HS-5 (cell line): ENCODE results near the gene LYPD4.

Experiments used
- DNase-seq: peaks from one replicate; pipeline ENCODE4 v3.0.0-alpha.2; 2012; ENCODE audit warnings: low read depth

Gene LYPD4

GRCh38 chr19:41850381-41850780, 5.9 kb upstream of the LYPD4 start:
- no peak for DNase-seq

DNA sequence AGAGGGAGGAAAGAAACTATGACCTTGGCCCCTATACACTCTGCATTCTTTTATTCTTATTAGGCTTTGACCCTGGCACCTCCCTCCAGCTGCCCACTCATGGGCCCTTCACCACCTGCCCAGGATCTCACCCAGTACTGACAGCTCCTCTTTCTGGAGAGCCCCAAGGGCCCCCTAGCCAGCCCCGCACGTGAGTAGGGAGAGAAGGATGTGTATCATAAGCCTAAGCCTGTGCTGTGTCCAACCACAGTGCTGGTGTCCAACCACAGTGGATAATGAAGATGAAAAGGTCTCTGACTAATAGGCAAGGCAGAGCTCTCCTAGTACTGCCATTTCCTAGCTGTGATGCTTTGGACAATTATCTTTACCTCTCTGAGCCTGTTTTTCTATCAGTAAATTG, 4.6 kb upstream of the LYPD4 start:
- DNase-seq: no peak

GRCh38 chr19:41848666-41849065, 4.2 kb upstream of the LYPD4 start:
- no peak for DNase-seq

GRCh38 chr19:41847351-41848105, 3.0 kb upstream of the LYPD4 start:
- DNase-seq: no peak

DNA sequence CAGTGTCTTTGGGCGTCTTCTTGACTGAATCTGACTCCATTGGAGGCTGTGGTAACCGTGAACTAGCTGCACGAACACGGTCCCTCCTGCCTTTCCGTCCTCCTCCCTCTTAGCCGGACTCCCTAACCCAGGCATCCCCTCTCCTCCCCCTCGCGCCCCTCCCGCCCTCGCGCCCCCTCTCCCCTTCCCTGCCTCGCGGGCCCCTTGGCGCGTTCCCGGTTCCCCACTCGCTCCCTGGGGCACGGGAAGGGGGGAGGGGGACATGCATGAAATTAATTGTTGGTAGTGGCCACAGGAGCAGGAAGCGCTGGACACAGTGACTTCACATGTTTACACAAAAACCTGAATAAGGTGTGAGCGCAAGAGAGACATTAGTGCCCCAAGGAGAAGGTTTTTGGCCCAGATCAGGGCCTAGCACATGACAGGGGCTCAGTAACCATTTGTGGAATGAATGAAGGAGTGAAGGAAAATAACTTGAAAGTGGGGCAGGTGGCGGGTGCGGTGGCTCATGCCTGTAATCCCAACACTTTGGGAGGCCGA, 638 bp upstream of the LYPD4 start:
- DNase-seq: no peak

- no peak for DNase-seq
Observed at GRCh38 chr19:41845001-41845050, 343 bp upstream of the LYPD4 start, which contains the start of gene DMRTC2. Gene DMRTC2 (plus strand): TSS chr19:41845042. CDS start chr19:41847429, 2,387 bp downstream.

DNA sequence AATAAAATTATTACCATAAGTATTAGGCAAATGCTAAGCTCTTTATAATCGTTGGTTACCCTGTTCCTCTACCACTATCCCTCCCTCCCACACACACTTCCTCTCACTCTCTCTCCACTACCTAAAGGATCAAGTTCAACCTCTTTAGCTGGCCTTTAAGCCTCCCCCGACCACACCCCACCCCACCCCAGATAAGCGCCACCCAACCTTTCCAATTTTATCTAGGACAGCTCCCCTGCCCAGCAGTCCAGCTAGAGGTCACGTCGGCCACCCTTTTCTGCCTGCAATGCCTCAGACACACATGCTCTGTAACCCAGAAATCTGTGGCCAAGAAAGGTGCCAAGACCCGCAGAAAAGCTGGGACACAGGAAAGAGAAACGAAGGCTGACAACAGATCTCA, 1.1 kb downstream of the LYPD4 start:
- no peak for DNase-seq

GRCh38 chr19:41839211-41839610, 5.3 kb downstream of the LYPD4 start:
- DNase-seq: no peak

DNA sequence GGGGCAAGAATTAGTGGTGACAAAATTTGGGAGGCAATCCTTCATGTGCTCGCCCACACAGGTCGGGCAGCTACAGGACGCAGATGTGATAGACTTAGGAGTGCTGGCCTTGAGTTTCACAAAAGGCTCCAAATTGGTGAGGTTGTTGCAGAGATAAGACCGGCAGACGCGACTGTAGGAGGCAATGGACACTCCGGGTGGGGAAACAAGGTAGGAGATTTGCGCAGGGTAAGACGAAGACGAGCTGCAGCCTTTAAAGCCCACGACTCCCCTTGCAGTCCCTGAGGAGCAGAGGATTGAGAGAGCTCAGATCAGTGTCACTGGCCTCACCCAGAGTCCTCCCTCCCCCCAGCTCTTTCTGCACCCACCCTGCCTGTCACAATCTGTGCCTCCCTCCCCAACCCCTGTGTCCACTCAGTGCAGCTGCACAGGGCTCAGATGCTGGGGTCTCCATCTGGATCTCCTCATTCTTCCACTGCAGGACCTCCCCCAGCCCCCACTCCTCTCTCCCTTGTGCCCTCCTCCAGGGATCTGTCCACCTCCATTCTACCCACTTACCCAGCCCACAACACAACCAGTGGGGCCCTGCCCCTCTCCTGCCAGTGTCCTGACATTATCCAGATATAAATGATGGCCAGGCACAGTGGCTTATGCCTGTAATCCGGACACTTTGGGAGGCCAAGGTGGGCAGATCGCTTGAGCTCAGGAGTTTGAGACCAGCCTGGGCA, 6.3 kb downstream of the LYPD4 start:
- DNase-seq: no peak

DNA sequence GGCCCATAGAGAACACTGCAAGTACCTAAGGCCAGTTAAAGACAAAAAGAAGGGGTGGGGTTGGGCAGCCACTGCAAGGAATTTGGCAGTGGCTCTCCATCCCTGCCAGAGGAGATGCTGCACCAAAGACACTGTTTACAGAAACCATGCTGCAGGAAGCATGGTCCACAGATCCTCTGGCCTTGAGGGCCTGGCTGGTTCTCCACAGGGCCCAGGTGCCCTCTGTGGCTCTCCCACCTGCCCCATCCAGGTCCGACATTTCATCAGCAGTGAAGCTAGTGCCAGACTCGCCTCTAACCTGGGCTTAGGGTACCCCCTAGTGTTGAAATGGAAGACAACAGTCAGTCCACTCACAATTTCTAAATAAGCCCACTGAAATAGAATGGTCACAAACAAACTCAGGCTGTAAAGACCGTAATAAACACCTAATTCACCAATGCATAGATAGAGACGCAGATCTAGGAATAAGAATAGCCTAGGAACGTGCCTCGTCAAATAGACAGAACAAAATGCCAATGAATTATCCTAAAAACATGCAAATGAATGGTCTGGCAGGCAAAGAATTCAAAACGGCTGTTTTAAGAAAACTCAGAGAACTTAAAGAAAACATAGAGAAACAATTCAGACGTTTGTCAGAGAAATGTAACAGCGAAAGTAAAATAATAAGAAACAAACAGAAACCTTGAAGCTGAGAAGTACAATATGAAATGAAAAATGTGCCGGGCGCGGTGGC, 23.3 kb downstream of the LYPD4 start:
- no peak for DNase-seq

GRCh38 chr19:41816761-41817160, 27.7 kb downstream of the LYPD4 start:
- DNase-seq: no peak

GRCh38 chr19:41815301-41815700, 29.2 kb downstream of the LYPD4 start:
- DNase-seq: no peak

GRCh38 chr19:41813911-41814310, 30.6 kb downstream of the LYPD4 start:
- DNase-seq: no peak

DNA sequence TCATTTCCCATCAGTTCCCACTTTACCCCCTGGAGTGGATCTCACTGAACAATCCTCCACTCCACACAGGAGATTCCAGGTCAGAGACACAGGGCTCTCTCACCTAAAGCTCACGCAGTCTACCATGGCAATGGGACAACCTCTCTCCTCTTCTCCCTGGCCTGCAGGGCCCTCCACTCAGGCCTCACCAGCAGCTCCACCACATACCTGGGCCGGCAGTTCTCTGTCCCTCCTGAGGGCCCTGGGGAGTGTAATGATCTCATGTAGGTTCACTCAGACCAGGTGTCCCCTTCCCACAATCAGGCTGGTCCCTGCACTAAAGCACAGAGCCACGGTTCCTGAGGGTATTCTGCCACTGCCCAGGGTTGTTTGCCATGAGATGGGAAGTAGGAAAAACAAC, 32.5 kb downstream of the LYPD4 start:
- no peak for DNase-seq

DNA sequence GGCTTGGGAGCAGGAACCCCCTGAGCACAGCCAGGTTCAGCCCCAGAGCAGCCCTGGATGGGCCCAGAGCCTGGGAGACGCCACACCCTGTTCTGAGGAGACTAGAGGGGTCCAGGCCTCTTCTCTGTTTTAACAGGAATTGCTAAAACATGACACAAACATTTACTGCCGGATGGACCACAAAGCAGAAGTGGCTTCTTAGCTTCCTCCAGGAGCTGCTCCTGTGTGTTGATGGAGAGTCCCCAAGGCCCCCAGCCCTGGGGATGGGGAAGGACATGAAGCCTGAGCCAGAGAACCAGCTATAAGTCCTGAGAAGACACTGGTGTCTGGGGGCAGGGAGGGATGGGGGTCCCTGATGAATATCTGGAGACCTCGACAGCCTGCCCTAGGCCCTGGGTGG, 33.4 kb downstream of the LYPD4 start:
- no peak for DNase-seq

DNA sequence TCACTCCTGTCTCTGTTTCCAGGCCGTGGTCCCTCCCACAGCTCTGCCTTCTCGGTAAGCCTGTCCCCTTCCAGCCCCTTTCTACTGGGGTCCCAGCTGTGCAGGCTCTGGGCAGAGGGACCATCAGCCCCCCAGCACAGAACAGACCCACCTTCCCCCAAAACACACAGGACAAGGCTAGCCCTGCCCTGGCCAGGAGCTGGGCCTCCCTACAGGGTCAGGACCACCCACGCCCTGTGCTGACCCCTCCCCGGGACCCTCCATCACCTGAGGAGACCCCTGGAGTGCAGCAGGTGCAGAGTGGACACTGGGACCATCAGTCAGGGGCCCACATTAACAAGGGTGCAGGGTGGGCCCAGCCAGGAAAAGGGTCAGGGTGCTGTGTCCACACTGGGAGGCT, 34.2 kb downstream of the LYPD4 start:
- no peak for DNase-seq

GRCh38 chr19:41808663-41809566, 35.6 kb downstream of the LYPD4 start:
- DNase-seq: no peak

- no peak for DNase-seq
Observed at GRCh38 chr19:41807176-41807575, 37.3 kb downstream of the LYPD4 start.

DNA sequence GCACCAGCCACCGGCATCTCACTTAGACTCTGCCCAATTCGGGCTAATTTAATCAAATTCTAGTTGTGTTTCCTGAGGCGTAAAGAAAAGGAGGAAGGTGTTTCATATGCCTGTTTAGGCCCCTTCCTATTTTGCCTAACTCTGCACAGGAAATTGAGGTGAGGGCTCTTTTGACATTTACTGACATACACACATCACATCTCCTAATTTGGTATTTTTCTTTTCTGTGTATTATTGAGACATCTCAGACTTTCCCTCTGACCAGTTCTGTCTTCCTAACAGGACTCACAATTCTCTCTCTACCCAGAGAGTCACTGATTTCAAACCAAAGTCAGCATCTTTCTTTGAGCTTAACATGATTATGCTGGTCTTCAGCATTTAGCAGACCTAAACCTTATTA, 40.1 kb downstream of the LYPD4 start:
- DNase-seq: no peak

DNA sequence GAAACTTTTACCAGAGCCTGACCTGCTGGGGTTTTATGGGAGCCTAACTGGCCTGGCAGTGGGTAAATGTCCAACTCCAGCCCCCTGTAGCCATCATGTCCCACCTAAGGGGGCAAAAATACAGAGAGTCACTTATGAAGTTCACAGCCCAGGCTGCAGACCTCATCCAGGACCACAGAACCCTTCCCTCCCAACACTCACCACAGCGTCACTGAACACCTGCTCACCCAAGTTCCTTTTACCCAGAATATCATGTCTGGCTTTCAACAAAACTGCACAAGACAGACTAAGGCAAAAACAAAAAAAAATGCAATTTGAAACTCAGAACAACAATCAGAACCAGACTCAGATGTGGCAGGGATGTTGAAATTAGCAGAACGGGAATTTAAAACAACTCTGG, 41.7 kb downstream of the LYPD4 start:
- no peak for DNase-seq

GRCh38 chr19:41801792-41802211, 42.7 kb downstream of the LYPD4 start:
- no peak for DNase-seq

DNA sequence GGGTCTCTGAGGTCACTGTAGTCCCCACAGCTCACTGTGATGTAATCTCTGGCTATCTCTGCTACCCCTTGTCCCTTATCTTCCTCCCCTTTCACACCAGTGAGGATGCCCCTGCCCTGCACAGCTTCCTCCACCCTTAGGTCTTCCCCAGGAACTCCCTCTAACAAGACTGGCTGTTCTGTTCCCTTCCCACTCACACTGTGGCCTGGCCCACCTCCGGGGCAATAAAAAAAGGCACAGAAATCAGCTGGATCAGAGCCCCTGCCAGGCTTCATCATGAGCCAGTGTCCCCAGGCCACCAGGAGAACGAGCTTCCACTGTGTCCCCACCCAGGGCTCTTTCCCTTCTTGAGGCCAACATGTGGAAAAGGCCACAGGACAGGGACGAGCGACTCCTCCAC, 43.5 kb downstream of the LYPD4 start:
- DNase-seq: no peak
